Activated CD4-positive, alpha-beta memory T cell treated with anti-CD3 and anti-CD28 coated beads for 36 hours (primary cell): ENCODE results near the gene NPBWR2. TPM values are rescaled to one million over a fixed set of nuclear protein-coding genes. Genes with fewer than 3 reads are reported as not detected.
"Not testable (repeated sequence)": the region's sequence is repeated elsewhere in the genome, so short reads cannot be mapped to it uniquely, and the experiment has no call there.

Experiments
- CTCF ChIA-PET: fragments of 350-600 bp; sonication (Branson Sonifier 250); formaldehyde crosslinking; loops from one replicate; lab custom pipeline; 2021; ENCODE audit warnings: antibody characterized with exemption, inconsistent platforms; lab: Charles Lee
- POLR2A ChIA-PET: fragments of 350-600 bp; sonication (Branson Sonifier 250); formaldehyde crosslinking; loops from one replicate; lab custom pipeline; 2021; ENCODE audit warnings: antibody characterized with exemption; lab: Charles Lee
- DNase-seq: peaks from one replicate; pipeline ENCODE4 v3.0.0-alpha.2; 2020
- H3K27ac Mint-ChIP-seq: one replicate; pipeline ENCODE4 v1.8.0; 2021; ENCODE audit warnings: mixed read lengths
- H3K27me3 Mint-ChIP-seq: one replicate; pipeline ENCODE4 v1.8.0; 2021; ENCODE audit warnings: mixed read lengths
- H3K36me3 Mint-ChIP-seq: one replicate; pipeline ENCODE4 v1.8.0; 2021; ENCODE audit warnings: mixed read lengths
- H3K4me1 Mint-ChIP-seq: one replicate; pipeline ENCODE4 v1.8.0; 2021; ENCODE audit warnings: low read depth, mixed read lengths
- H3K4me3 Mint-ChIP-seq: one replicate; pipeline ENCODE4 v1.8.0; 2021; ENCODE audit warnings: mild to moderate bottlenecking, mixed read lengths
- H3K9me3 Mint-ChIP-seq: one replicate; pipeline ENCODE4 v1.8.0; 2021; ENCODE audit warnings: mixed read lengths
- intact Hi-C: fragments of 100-400 bp; cut with micrococcal nuclease; formaldehyde crosslinking; loops from one replicate; pipeline ENCODE4 v1.15.1; 2023
- total RNA-seq, 2 experiments: library from RNA; stranded (reverse); gene quantifications; one replicate each; pipeline ENCODE4 v1.2.3, GENCODE V29; 2021

The NPBWR2 gene
- total RNA-seq, 2 experiments from 2014 or later: not detected

DNA sequence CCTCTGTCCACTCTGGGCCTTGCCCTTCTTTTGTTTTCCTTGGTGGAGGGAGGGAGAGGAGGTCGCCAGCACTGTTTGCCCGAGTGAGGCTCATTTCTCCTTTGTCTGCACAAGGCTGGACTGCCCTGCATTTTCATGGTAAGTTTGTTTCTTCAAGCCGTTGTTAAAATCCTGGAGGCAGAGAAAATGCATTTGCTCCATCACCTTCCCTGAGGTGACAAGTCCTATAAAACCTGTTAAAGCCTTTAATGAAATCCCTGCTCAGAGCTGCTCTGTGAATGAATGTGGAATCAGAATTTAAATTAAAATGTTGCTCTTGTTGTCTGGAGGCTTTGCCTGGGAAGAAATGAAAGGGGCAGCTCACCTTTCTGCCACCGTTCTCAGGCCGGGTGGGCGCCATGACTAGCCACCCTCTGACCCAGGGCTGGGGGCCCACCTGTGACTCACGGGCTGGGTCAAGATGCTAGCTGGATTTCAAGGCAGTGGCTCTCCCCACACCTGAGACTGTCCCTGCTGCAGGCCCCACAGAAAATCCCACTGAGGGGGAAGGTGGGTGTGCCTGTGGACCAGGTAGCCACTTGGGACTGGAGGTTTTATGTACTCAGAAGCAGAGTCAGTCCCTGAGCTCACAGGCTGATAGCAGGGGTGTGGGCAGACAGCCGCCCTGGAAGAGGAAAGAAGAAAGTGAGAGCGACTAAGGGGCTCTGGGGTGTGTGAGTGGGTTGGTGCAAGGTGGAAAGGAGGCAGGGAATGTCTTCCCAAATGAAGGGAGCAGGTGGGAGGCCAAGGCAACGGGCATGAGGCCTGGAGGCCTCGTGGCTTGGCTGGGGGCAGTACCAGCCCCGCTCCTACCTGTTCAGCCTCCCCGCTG lies 32.9 kb upstream of the NPBWR2 start:
- intact Hi-C loops: no loop called here
- ChIA-PET POLR2A (no interaction called here), CTCF (interaction anchor here (0.5 kb wide), 1 partner anchor 172 kb away, joined by 3 read pairs; no protein-coding TSS in a partner anchor)
- H3K9me3 Mint-ChIP-seq: peaks cover 14% of the 10 kb centered on the region
- peaks cover 5% of the 10 kb centered on the region for H3K27me3 Mint-ChIP-seq
- no peak overlapping the region for H3K27ac Mint-ChIP-seq
- no peaks in the 10 kb centered on the region for H3K4me1 Mint-ChIP-seq
- DNase-seq: no peak
- no peak overlapping the region for H3K4me3 Mint-ChIP-seq
- H3K36me3 Mint-ChIP-seq: peaks cover 5% of the 10 kb centered on the region

DNA sequence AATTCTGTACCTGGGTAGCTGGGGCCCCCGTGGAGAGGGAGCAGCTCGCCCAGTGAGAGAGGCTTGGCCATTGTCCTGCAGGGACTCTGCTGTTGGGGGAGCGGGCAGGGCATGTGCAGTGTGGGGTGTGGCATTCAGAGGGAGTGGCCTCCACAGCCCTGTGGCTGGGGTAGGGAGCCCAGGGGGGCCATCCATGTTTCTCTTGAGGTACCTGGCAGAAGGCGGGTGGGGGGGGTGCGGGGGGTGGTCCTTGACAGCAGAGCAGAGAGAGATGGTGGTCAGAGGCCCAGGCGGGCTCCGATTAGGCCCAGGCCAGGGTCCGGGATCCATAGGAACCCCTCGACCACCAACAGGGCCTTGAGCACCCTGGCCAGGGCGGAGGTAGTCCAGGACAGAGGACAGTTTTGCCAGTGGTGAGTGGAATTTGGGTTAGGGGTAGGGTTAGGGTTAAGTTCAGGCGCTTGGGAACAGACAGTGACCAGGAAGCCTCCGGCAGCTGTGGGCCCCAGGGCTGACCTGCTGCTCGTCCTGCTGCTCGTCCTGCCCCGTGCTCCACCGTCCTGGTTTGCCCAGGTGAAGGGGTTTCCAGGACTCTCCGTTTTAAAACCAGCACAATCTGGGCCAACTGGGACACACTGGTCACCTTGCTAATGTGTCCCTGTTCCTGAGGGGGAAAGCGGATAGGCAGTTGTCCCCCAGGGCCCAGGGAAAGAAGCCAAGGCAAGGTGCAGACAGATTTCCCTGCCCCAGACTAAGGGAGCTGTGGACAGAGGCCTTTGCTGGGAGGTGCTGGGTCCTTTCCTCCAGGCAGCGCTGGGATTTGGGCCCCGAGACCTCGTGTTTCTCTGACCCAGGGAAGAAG lies 32.1 kb upstream of the NPBWR2 start:
- intact Hi-C loops: no loop called here
- H3K27ac Mint-ChIP-seq: no peak overlapping the region
- H3K27me3 Mint-ChIP-seq: peaks cover 5% of the 10 kb centered on the region
- peaks cover 2% of the 10 kb centered on the region for H3K36me3 Mint-ChIP-seq
- ChIA-PET POLR2A (no interaction called here), CTCF (interaction anchor here (0.5 kb wide), 1 partner anchor 173 kb away, joined by 3 read pairs; no protein-coding TSS in a partner anchor)
- no peak for DNase-seq
- no peaks in the 10 kb centered on the region for H3K4me1 Mint-ChIP-seq
- H3K9me3 Mint-ChIP-seq: peaks cover 5% of the 10 kb centered on the region
- H3K4me3 Mint-ChIP-seq: no peak overlapping the region

DNA sequence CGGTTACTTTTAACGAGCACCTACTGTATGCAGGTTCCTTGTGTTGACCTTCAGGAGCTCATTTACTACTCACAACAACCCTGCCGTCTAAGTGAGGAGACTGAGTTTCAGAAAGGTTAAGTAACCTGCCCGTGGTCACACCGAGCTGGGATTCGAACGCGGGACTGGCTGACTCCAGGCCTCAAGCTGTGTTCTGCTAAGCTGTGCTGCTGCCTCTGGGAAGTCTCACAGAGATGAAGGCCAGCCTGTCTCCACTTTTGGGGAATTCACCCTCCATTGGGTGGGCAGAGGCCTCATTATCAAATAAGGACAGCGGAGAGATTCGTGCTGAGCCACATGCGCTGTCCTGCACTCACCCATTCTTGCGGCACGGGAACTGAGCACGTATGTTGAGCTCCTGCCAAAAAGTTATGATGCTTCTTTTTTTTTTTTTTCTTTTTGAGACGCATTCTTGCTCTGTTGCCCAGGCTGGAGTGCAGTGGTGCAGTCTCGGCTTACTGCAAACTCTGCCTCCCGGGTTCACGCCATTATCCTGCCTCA lies 31.0 kb upstream of the NPBWR2 start:
- intact Hi-C loops: no loop called here
- no peak for DNase-seq
- no peak overlapping the region for H3K4me3 Mint-ChIP-seq
- ChIA-PET POLR2A (no interaction called here), CTCF (no interaction called here)
- H3K4me1 Mint-ChIP-seq: no peaks in the 10 kb centered on the region
- H3K27ac Mint-ChIP-seq: no peak overlapping the region
- H3K27me3 Mint-ChIP-seq: peaks cover 4% of the 10 kb centered on the region
- H3K9me3 Mint-ChIP-seq: no peaks in the 10 kb centered on the region
- no peaks in the 10 kb centered on the region for H3K36me3 Mint-ChIP-seq

GRCh38 chr20:64137598-64138031 lies 30.2 kb upstream of the NPBWR2 start:
- Mint-ChIP-seq H3K9me3 (no peaks in the 10 kb centered on the region), H3K4me3 (no peak overlapping the region), H3K36me3 (no peaks in the 10 kb centered on the region), H3K27me3 (peaks cover 4% of the 10 kb centered on the region), H3K27ac (no peak overlapping the region), H3K4me1 (no peaks in the 10 kb centered on the region)
- ChIA-PET CTCF (no interaction called here), POLR2A (no interaction called here)
- intact Hi-C loops: no loop called here
- DNase-seq: no peak

GRCh38 chr20:64136004-64136710 lies 28.8 kb upstream of the NPBWR2 start:
- Mint-ChIP-seq H3K9me3 (no peaks in the 10 kb centered on the region), H3K36me3 (no peaks in the 10 kb centered on the region), H3K4me3 (no peak overlapping the region), H3K27ac (no peak overlapping the region), H3K4me1 (no peaks in the 10 kb centered on the region), H3K27me3 (peaks cover 4% of the 10 kb centered on the region)
- CTCF ChIA-PET: no interaction called here
- intact Hi-C loops: no loop called here
- POLR2A ChIA-PET: no interaction called here
- DNase-seq: no peak

DNA sequence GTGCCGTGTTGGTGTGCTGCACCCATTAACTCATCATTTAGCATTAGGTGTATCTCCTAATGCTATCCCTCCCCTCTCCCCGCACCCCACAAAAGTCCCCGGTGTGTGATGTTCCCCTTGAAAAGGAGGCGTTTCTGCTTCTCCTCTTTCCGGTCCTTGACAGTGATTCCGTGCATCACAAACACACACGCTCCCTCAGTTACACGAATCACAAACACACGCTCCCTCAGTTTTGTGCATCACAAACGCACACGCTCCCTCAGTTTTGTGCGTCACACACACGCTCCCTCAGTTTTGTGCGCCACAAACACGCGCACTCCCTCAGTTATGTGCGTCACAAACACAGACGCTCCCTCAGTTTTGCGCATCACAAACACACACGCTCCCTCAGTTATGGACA lies 27.4 kb upstream of the NPBWR2 start:
- POLR2A ChIA-PET, H3K27me3 Mint-ChIP-seq, H3K4me3 Mint-ChIP-seq, H3K36me3 Mint-ChIP-seq, CTCF ChIA-PET, H3K9me3 Mint-ChIP-seq, DNase-seq, H3K4me1 Mint-ChIP-seq, H3K27ac Mint-ChIP-seq, intact Hi-C loops: not testable (repeated sequence)

- H3K36me3 Mint-ChIP-seq: no peaks in the 10 kb centered on the region
- CTCF ChIA-PET: no interaction called here
- POLR2A ChIA-PET: no interaction called here
- H3K9me3 Mint-ChIP-seq: no peaks in the 10 kb centered on the region
- peaks cover 4% of the 10 kb centered on the region for H3K27me3 Mint-ChIP-seq
- no peak overlapping the region for H3K27ac Mint-ChIP-seq
- DNase-seq: no peak
- H3K4me1 Mint-ChIP-seq: no peaks in the 10 kb centered on the region
- H3K4me3 Mint-ChIP-seq: no peak overlapping the region
- intact Hi-C loops: no loop called here
Measured at GRCh38 chr20:64133951-64134407, 26.6 kb upstream of the NPBWR2 start.

GRCh38 chr20:64131406-64131805 lies 24.0 kb upstream of the NPBWR2 start:
- ChIA-PET CTCF (interaction anchor here (0.6 kb wide), 1 partner anchor 48 kb away, joined by 3 read pairs; the partner anchor contains the start of gene LKAAEAR1), POLR2A (no interaction called here)
- Mint-ChIP-seq H3K4me3 (no peak overlapping the region), H3K36me3 (no peaks in the 10 kb centered on the region), H3K9me3 (no peaks in the 10 kb centered on the region), H3K27me3 (peaks cover 10% of the 10 kb centered on the region), H3K4me1 (no peaks in the 10 kb centered on the region), H3K27ac (no peak overlapping the region)
- intact Hi-C loops: no loop called here
- DNase-seq: no peak

DNA sequence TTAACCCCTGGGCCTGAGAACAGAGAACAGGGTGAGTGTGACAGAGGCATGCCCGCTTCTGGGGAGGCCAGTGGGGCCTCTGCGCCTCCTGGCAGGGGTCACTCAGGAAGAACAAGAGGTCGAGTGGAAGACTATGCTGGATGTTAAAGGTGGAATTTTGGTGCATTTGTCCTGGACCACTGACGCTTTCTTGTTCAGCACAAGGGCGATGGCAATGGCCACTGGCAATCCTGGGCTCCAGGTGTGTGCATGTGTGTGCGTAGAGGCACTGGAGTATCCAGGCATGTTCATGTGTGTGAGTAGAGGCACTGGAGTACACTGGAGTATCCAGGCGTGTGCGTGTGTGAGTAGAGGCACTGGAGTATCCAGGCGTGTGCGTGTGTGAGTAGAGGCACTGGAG lies 23.5 kb upstream of the NPBWR2 start:
- ChIA-PET CTCF (no interaction called here), POLR2A (no interaction called here)
- DNase-seq: no peak
- H3K36me3 Mint-ChIP-seq: no peaks in the 10 kb centered on the region
- no peak overlapping the region for H3K27ac Mint-ChIP-seq
- H3K9me3 Mint-ChIP-seq: no peaks in the 10 kb centered on the region
- intact Hi-C loops: no loop called here
- peaks cover 10% of the 10 kb centered on the region for H3K27me3 Mint-ChIP-seq
- H3K4me3 Mint-ChIP-seq: no peak overlapping the region
- H3K4me1 Mint-ChIP-seq: no peaks in the 10 kb centered on the region

GRCh38 chr20:64130271-64130670 lies 22.9 kb upstream of the NPBWR2 start:
- no peak overlapping the region for H3K4me3 Mint-ChIP-seq
- H3K27me3 Mint-ChIP-seq: peaks cover 10% of the 10 kb centered on the region
- H3K4me1 Mint-ChIP-seq: no peaks in the 10 kb centered on the region
- no peaks in the 10 kb centered on the region for H3K9me3 Mint-ChIP-seq
- no peaks in the 10 kb centered on the region for H3K36me3 Mint-ChIP-seq
- intact Hi-C loops: no loop called here
- ChIA-PET CTCF (no interaction called here), POLR2A (no interaction called here)
- DNase-seq: no peak
- no peak overlapping the region for H3K27ac Mint-ChIP-seq

- ChIA-PET POLR2A (no interaction called here), CTCF (no interaction called here)
- no peak for DNase-seq
- Mint-ChIP-seq H3K27ac (no peak overlapping the region), H3K36me3 (no peaks in the 10 kb centered on the region), H3K9me3 (no peaks in the 10 kb centered on the region), H3K4me1 (no peaks in the 10 kb centered on the region), H3K27me3 (peaks cover 10% of the 10 kb centered on the region), H3K4me3 (no peak overlapping the region)
- intact Hi-C loops: loop anchor here (10.0 kb wide), 1 partner anchor 64 kb away; the partner anchor contains the start of gene TCEA2
Measured at GRCh38 chr20:64129146-64129782, 21.9 kb upstream of the NPBWR2 start.
